Breast epithelium (tissue), 4 donors: ENCODE results near the gene NTNG1. TPM values are rescaled to one million over a fixed set of nuclear protein-coding genes. Genes with fewer than 3 reads are reported as not detected.

ENCODE experiments used
- DNase-seq, 2 donors: peaks; one replicate each; pipeline ENCODE4 v3.0.0-alpha.2; 2019; ENCODE audit warnings: low spot score in 2 of 2
- H3K27ac ChIP-seq, 2 donors: fragments of 200-600 bp; sonication (generic) in 1 of 2; one replicate each; pipeline ENCODE4 v1.5.1; 2016 to 2019; ENCODE audit warnings: mild to moderate bottlenecking in 1 of 2
- H3K27me3 ChIP-seq, 2 donors: fragments of 200-600 bp; sonication (generic) in 1 of 2; one replicate each; pipeline versions ENCODE4 v1.5.1 to v1.6.0; 2017 to 2019; ENCODE audit warnings: control low read depth in 1 of 2, mild to moderate bottlenecking in 1 of 2
- H3K36me3 ChIP-seq: fragments of 200-600 bp; one replicate; pipeline ENCODE4 v1.5.1; 2019
- H3K4me1 ChIP-seq, 2 donors: fragments of 200-600 bp; sonication (generic); one replicate each; pipeline ENCODE4 v1.5.1; 2016 to 2019; ENCODE audit warnings: control low read depth in 1 of 2
- H3K4me3 ChIP-seq, 3 donors: fragments of 200-600 bp; sonication (generic); 1 replicate in 2 of 3; 2 replicates in 1 of 3; pipeline ENCODE4 v1.5.1; 2016 to 2019; ENCODE audit warnings: mild to moderate bottlenecking in 3 of 3, moderate library complexity in 2 of 3
- H3K9me3 ChIP-seq, 2 donors: fragments of 200-600 bp; sonication (generic) in 1 of 2; one replicate each; pipeline ENCODE4 v1.5.1; 2016 to 2019; ENCODE audit warnings: control low read depth in 1 of 2
- POLR2A ChIP-seq: fragments of 450-650 bp; IDR thresholded peaks from one replicate; pipeline ENCODE4 v1.6.1; 2016; ENCODE audit warnings: antibody characterized with exemption, mild to moderate bottlenecking, moderate library complexity
- POLR2AphosphoS5 ChIP-seq, 3 donors: sonication (generic); formaldehyde crosslinking; IDR thresholded peaks; one replicate each; pipeline ENCODE4 v1.6.1; 2017; ENCODE audit warnings: antibody characterized with exemption in 3 of 3
- intact Hi-C: fragments of 100-400 bp; cut with DNase I; formaldehyde crosslinking; loops from one replicate; pipeline ENCODE4 v1.15.1; 2023; ENCODE audit warnings: low total_unique reads
- total RNA-seq, 3 donors: library from RNA; depleted of rRNA; stranded (reverse); fragments of >200 nt; gene quantifications; one replicate each; pipeline ENCODE4 v1.1.0, GENCODE V29; 2016
- TF ChIP-seq, protein P1 (sequence below), 3 donors: fragments of 450-650 bp; IDR thresholded peaks; one replicate each; pipeline ENCODE4 v1.5.1; 2016 to 2017; ENCODE audit warnings: antibody characterized with exemption in 3 of 3, mild to moderate bottlenecking in 3 of 3, moderate library complexity in 3 of 3

The NTNG1 gene
- total RNA-seq, 3 donors from 2014 or later, result 0.32 to 5.7 (median 0.98) TPM

DNA sequence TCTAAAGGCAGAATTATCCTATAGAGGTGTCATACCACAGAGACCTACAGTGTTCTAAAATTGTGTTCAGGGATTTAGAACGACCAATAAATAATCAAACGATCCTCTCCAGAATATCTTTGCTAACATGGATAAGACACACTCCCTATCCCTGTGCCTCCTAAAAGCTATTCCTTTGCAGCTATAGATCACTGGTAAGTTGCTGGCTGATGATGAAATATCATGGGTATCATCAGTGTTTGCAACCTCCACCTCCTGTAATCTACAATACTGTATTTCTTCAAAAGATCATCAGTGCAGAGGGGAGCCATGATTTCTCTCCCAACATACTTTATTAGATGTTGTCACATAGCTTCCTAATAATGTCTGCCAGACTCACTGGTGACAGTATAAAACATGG is 201.9 kb downstream of the NTNG1 start:
- Histone ChIP-seq H3K4me3 (no peak overlapping the region), H3K9me3 (no peaks in the 10 kb centered on the region), H3K4me1 (no peaks in the 10 kb centered on the region), H3K36me3 (no peaks in the 10 kb centered on the region), H3K27ac (no peak overlapping the region), H3K27me3 (no peaks in the 10 kb centered on the region)
- no peak for TF ChIP-seq POLR2A
- no peak for TF ChIP-seq POLR2AphosphoS5 (IDR thresholded peaks at IDR 0.05)
- TF ChIP-seq, protein P1, sequence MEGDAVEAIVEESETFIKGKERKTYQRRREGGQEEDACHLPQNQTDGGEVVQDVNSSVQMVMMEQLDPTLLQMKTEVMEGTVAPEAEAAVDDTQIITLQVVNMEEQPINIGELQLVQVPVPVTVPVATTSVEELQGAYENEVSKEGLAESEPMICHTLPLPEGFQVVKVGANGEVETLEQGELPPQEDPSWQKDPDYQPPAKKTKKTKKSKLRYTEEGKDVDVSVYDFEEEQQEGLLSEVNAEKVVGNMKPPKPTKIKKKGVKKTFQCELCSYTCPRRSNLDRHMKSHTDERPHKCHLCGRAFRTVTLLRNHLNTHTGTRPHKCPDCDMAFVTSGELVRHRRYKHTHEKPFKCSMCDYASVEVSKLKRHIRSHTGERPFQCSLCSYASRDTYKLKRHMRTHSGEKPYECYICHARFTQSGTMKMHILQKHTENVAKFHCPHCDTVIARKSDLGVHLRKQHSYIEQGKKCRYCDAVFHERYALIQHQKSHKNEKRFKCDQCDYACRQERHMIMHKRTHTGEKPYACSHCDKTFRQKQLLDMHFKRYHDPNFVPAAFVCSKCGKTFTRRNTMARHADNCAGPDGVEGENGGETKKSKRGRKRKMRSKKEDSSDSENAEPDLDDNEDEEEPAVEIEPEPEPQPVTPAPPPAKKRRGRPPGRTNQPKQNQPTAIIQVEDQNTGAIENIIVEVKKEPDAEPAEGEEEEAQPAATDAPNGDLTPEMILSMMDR (IDR thresholded peaks at IDR 0.05), result no peak
- intact Hi-C loops, result loop anchor here (1.0 kb wide), 1 partner anchor 16 kb away; no protein-coding TSS in a partner anchor
- no peak for DNase-seq

DNA sequence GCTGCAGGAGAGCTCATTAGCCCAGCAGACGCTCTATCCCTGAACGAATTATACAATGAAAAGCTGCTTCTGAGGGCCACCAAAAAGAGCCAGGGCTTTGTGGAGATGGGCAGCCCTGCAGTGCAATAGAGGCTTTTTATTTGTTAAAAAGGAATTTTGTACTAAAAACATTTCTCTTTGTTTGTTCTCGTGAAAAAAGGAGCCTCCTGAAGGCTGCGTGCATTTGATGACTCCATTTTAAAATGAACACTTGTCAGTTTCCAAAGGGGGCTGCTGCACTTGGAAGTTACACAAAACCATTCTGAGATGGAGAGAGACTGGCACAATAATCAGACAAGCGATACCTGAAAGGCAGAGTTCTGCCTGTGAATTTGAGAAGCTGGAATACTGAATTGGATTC is 202.8 kb downstream of the NTNG1 start:
- TF ChIP-seq POLR2A (no peak), POLR2AphosphoS5 (IDR thresholded peaks at IDR 0.05) (no peak)
- TF ChIP-seq, protein P1 (IDR thresholded peaks at IDR 0.05), result no peak
- no peak overlapping the region for H3K27ac ChIP-seq
- H3K9me3 ChIP-seq, result no peaks in the 10 kb centered on the region
- intact Hi-C loops, result loop anchor here (1.0 kb wide), 1 partner anchor 17 kb away; no protein-coding TSS in a partner anchor
- DNase-seq, result no peak
- no peaks in the 10 kb centered on the region for H3K36me3 ChIP-seq
- no peak overlapping the region for H3K4me3 ChIP-seq
- H3K27me3 ChIP-seq, result no peaks in the 10 kb centered on the region
- H3K4me1 ChIP-seq, result no peaks in the 10 kb centered on the region

DNA sequence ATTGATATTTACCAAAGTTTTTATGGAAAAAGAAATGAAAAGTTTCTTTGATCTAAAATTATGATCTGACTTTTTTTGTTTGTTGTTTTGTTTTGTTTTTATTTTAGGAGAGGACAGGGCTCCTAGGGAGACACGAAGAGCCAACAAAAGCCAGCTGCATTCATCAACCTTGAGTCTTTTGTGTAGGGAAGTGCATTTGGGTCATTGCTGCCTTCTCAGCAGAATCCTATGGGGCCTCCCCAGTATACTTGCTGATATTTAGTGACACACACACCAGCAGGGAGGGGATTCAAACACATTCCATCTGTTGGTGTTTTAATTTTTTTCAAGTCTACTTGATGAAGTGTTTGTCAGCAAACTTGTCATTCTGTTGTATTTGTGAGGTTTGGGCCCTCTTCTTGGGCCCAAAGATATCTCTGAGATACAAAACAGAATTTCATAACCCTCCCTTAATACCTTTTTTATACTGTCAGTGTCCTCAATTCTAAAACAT is 203.5 kb downstream of the NTNG1 start:
- DNase-seq, result no peak
- H3K4me3 ChIP-seq, result no peak overlapping the region
- H3K9me3 ChIP-seq, result no peaks in the 10 kb centered on the region
- TF ChIP-seq POLR2A, result no peak
- no peak for TF ChIP-seq POLR2AphosphoS5 (IDR thresholded peaks at IDR 0.05)
- TF ChIP-seq, protein P1 (IDR thresholded peaks at IDR 0.05), result no peak
- H3K27ac ChIP-seq, result no peak overlapping the region
- no peaks in the 10 kb centered on the region for H3K36me3 ChIP-seq
- H3K4me1 ChIP-seq, result no peaks in the 10 kb centered on the region
- intact Hi-C loops, result no loop called here
- no peaks in the 10 kb centered on the region for H3K27me3 ChIP-seq

DNA sequence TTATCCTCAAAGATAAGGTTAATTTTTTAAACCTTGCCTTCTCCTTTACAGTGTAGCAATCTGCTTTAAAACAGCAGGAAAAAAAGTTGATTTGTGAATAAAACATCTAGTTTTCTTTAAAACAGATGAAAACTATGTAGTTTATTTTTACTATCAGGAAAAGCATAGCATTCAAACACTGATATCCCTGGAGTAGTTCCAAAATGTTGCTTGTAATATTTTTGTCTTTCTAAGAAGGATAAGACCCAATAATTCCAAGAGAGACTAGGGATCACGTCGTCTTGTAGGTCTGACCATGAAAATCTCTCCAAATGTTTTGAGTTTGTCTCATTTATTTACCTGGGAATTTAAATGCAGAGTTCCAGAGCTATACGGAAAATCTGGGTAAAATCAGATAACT is 204.0 kb downstream of the NTNG1 start:
- intact Hi-C loops, result no loop called here
- H3K27me3 ChIP-seq, result no peaks in the 10 kb centered on the region
- no peaks in the 10 kb centered on the region for H3K36me3 ChIP-seq
- no peak for DNase-seq
- no peak overlapping the region for H3K27ac ChIP-seq
- H3K4me3 ChIP-seq, result no peak overlapping the region
- H3K9me3 ChIP-seq, result no peaks in the 10 kb centered on the region
- H3K4me1 ChIP-seq, result no peaks in the 10 kb centered on the region
- TF ChIP-seq POLR2AphosphoS5 (IDR thresholded peaks at IDR 0.05), result no peak
- no peak for TF ChIP-seq POLR2A
- TF ChIP-seq, protein P1 (IDR thresholded peaks at IDR 0.05), result no peak

DNA sequence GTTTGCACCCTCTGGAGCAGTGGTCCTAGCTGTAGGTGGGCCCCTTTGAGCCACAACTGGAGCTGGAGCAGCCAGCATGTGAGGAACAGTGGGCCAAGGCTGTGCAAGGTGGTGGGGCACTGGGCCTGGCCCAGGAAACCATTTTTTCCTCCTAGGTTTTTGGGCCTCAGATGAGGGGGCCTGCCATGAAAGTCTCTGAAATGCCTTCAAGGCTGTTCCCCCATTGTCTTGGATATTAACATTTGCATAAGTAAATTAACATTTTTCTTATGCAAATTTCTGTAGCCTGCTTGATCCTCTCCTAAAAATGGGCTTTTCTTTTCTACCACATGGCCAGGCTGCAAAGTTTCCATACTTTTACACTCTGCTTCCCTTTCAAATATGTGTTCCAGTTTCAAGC is 212.0 kb downstream of the NTNG1 start:
- no peak for DNase-seq
- TF ChIP-seq POLR2AphosphoS5 (IDR thresholded peaks at IDR 0.05) (no peak), POLR2A (no peak)
- TF ChIP-seq, protein P1 (IDR thresholded peaks at IDR 0.05), result no peak
- Histone ChIP-seq H3K4me1 (no peaks in the 10 kb centered on the region), H3K27me3 (no peaks in the 10 kb centered on the region), H3K36me3 (no peaks in the 10 kb centered on the region), H3K9me3 (peaks cover 0 to 5% of the 10 kb centered on the region in 2 donors), H3K4me3 (no peak overlapping the region), H3K27ac (no peak overlapping the region)
- intact Hi-C loops, result loop anchor here (10.0 kb wide), 1 partner anchor 888 kb away; no protein-coding TSS in a partner anchor
